Chondrocyte (in vitro differentiated cells): ENCODE results near the gene HOXC6. TPM values are rescaled to one million over a fixed set of nuclear protein-coding genes. Genes with fewer than 3 reads are reported as not detected.

Experiments used
- DNase-seq: peaks from one replicate; pipeline ENCODE4 v3.0.0; 2021; ENCODE audit warnings: mixed read lengths, low spot score
- H3K27ac Mint-ChIP-seq: one replicate; pipeline ENCODE4 v1.8.0; 2021; ENCODE audit warnings: mild to moderate bottlenecking, moderate library complexity, mixed read lengths; ENCODE audit not compliant: unreplicated experiment
- H3K27me3 Mint-ChIP-seq: 2 replicates; pipeline ENCODE4 v1.8.0; 2021; ENCODE audit warnings: low read depth, mixed read lengths
- H3K36me3 Mint-ChIP-seq: 2 replicates; pipeline ENCODE4 v1.8.0; 2021; ENCODE audit warnings: low read depth, mixed read lengths
- H3K4me1 Mint-ChIP-seq: 2 replicates; pipeline ENCODE4 v1.8.0; 2021; ENCODE audit warnings: low read depth, mild to moderate bottlenecking, mixed read lengths
- H3K4me3 Mint-ChIP-seq: one replicate; pipeline ENCODE4 v1.8.0; 2021; ENCODE audit warnings: mild to moderate bottlenecking, moderate library complexity, mixed read lengths; ENCODE audit not compliant: unreplicated experiment
- H3K9me3 Mint-ChIP-seq: 2 replicates; pipeline ENCODE4 v1.8.0; 2021; ENCODE audit warnings: low read depth, mixed read lengths
- total RNA-seq: library from RNA; stranded (reverse); gene quantifications from 3 replicates; pipeline ENCODE4 v1.2.1, GENCODE V29; 2021
- TF ChIP-seq, protein P1 (sequence below): fragments of 200-600 bp; sonication (generic); IDR thresholded peaks from 2 replicates; pipeline ENCODE4 v1.5.0; 2021; ENCODE audit warnings: antibody characterized with exemption, mild to moderate bottlenecking, moderate library complexity

The HOXC6 gene
- total RNA-seq, 1 donor from 2014 or later = not detected

DNA sequence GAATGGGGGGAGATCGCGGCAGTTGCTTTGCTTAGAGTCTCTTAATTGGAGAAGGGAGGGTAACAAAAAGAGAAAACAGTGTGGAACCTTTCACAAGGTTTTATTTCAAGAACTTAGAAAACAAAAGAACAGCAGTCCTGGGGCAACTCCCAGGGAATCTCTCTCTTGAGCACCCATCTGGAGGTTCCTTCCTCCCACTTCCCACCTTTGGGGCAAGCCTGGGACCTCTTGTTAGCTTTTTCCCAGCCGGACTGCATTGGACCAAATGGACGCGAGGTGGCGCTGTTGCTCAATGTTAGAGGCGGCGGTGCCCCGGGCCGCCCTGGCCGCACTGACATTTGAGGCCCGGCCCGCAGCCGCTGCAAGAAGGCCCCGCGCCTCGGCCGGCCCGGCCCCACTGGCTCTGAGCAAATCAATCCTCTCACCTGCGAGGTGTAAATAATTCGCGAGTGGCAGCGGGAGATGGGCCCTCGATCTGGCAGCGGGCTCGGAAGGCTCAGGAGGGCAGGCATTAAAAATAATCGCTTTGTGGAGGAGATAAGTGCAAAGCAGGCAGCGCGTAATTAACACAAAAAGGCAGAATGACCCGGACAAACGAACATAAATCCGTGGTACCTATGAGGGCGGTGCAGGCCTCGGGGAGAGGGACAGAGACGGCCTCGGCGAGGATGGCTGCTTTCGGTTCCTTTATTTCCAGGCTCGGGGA, 22.2 kb upstream of the HOXC6 start:
- Mint-ChIP-seq H3K36me3 (peaks cover 2% of the 10 kb centered on the region), H3K4me3 (peak overlapping the region; percentile 70), H3K27ac (no peak overlapping the region), H3K9me3 (no peaks in the 10 kb centered on the region), H3K4me1 (peaks cover 12% of the 10 kb centered on the region), H3K27me3 (peaks cover 89% of the 10 kb centered on the region)
- TF ChIP-seq, protein P1, sequence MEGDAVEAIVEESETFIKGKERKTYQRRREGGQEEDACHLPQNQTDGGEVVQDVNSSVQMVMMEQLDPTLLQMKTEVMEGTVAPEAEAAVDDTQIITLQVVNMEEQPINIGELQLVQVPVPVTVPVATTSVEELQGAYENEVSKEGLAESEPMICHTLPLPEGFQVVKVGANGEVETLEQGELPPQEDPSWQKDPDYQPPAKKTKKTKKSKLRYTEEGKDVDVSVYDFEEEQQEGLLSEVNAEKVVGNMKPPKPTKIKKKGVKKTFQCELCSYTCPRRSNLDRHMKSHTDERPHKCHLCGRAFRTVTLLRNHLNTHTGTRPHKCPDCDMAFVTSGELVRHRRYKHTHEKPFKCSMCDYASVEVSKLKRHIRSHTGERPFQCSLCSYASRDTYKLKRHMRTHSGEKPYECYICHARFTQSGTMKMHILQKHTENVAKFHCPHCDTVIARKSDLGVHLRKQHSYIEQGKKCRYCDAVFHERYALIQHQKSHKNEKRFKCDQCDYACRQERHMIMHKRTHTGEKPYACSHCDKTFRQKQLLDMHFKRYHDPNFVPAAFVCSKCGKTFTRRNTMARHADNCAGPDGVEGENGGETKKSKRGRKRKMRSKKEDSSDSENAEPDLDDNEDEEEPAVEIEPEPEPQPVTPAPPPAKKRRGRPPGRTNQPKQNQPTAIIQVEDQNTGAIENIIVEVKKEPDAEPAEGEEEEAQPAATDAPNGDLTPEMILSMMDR = peak; percentile 97
- no peak for DNase-seq

- Mint-ChIP-seq H3K4me3 (peak overlapping the region; percentile 70), H3K4me1 (peaks cover 12% of the 10 kb centered on the region), H3K9me3 (no peaks in the 10 kb centered on the region), H3K36me3 (peaks cover 2% of the 10 kb centered on the region), H3K27ac (no peak overlapping the region), H3K27me3 (peaks cover 89% of the 10 kb centered on the region)
- TF ChIP-seq, protein P1 = no peak
- DNase-seq = no peak
Measured at GRCh38 chr12:54006559-54007220, 21.6 kb upstream of the HOXC6 start.

- Mint-ChIP-seq H3K4me3 (no peak overlapping the region), H3K27me3 (peaks cover 84% of the 10 kb centered on the region), H3K36me3 (peaks cover 2% of the 10 kb centered on the region), H3K9me3 (no peaks in the 10 kb centered on the region), H3K4me1 (peaks cover 12% of the 10 kb centered on the region), H3K27ac (no peak overlapping the region)
- TF ChIP-seq, protein P1 = no peak
- no peak for DNase-seq
Measured at GRCh38 chr12:54007538-54008259, 20.5 kb upstream of the HOXC6 start.

- no peak overlapping the region for H3K27ac Mint-ChIP-seq
- peaks cover 2% of the 10 kb centered on the region for H3K36me3 Mint-ChIP-seq
- peaks cover 12% of the 10 kb centered on the region for H3K4me1 Mint-ChIP-seq
- H3K4me3 Mint-ChIP-seq = no peak overlapping the region
- H3K9me3 Mint-ChIP-seq = no peaks in the 10 kb centered on the region
- H3K27me3 Mint-ChIP-seq = peaks cover 84% of the 10 kb centered on the region
- TF ChIP-seq, protein P1 = no peak
- no peak for DNase-seq
Measured at GRCh38 chr12:54008260-54008552, 20.0 kb upstream of the HOXC6 start.
